HG03139 (cell line): ENCODE data around the gene MED29.
A peak's percentile ranks its signal among the peaks of the same experiment; 100 is the strongest.

ENCODE experiments used
- ATAC-seq: cut with Tn5 transposase; IDR thresholded peaks from one replicate; pipeline ENCODE4 v1.9.1; 2021; ENCODE audit not compliant: unreplicated experiment

MED29 gene

DNA sequence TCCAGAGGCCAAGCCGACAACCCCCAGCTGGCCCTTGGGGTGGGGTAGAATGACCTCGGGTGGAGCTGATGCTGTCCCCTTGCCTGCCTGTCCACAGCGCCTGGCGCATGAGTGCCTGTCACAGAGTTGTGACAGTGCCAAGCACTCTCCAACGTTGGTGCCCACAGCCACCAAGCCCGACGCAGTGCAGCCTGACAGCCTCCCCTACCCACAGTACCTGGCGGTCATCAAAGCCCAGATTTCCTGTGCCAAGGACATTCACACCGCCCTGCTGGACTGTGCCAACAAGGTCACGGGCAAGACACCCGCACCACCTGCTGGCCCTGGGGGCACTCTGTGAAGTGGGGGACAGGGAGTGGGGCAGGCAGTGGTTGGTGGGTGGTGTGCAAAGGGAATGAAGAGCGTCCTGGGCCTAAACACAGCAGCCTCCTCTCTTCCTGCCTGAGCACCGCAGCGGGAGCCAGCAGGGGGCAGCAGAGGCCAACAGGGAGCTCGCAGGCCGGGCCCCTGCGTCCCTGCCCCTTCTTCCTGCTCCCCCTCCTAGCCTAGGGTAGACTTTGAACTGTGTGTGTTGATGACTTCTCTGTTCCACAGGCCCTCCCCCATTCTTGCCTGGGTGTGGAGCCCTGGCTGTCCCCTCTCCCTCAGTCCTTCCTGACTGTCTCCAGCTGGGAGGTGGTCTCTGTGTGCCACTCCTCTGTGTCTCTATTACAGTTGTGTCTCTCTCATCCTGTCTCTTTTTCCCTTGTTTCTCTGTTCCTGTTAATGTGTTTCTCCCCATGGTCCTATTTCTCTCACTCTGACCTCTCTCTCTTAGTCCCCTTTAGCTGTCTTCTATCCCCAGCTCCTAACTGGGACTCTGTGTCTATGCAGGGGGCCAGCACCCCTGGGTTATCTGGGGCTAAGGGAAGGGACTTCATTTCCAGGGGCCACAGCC lies 6.5 kb downstream of the MED29 start:
- peak; percentile 34 for ATAC-seq

DNA sequence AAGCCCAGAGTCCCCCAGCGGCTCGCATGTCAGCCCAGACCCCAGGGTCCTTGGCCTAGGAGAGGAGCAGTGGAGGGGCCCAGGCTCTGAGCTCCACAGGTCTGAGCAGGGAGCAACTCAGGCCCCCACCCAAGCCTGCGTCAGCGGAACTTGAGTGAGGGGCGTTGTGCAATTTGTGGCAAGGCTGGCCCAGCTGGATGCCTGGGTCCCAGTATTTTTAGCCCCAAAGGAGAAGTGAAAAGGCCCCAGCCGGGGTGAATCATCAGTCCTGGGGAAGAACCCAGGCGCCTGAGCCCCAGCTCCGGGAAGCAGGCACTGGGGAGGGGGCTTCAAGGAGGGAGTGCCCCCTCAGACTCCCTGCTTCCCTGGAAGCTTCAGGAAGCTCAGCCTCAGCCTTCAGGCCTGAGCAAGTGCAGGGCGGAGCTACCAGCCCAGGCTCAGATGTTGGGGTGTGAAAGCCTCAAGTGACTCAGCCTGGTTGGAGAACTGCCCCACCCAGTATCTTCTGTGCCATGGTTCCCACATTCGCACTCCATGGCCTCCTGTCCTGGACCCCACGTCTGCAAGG lies 7.2 kb downstream of the MED29 start:
- ATAC-seq: no peak

DNA sequence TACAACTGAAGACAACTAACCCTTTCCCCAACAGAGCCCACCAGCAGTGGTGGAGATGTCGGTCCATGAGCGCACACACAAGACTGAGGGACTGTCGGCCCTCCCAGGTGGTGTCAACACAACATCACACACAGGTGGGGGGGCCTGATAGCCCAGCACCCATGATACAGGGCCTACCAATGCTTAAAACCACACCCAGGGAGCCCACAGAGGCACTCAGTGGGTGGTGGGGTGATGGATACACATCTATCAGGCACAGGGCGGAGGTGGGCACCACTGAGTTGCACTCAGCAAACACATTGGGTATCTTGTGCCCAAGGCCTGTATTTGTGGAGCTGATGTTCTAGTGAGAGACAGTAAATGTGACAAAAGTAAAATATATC lies 8.5 kb downstream of the MED29 start:
- no peak for ATAC-seq

DNA sequence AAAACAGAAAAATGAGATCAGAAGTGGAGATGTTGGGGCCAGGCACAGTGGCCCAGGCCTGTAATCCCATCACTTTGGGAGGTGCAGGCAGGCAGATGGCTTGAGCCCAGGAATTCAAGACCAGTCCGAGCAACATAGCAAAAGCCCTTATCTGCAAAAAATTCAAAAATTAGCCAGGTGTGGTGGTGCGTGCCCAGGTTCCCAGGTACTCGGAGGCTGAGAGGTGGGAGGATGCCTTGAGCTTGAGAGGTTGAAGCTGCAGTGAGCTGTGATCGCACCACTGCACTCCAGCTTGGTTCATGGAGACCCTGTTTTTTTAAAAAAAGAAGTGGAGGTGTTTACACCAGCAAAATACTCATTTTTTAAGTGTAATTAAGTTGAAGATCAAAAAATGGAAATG lies 8.9 kb downstream of the MED29 start:
- ATAC-seq: no peak

DNA sequence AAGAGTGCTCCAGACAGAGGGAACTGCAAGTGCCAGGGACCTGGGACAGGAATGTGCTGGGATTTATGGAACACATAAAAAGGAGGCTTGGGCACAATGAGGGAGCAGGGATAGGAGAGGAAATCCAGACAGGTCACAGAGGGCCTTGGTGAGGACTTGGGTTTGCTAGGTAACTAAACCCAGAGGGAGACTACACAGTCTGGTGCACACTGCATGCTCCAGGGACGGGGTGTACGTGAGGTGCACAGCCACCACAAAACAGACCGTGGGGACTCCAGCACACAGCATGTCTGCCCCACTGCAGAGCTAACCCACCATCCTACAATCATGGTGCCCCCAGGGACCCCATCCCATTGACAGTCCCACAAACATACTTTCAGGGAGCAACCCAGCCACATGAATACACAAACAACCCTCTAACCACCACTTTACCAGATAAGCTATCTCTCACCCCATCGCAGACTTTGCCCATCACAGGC lies 9.9 kb downstream of the MED29 start:
- ATAC-seq: no peak

DNA sequence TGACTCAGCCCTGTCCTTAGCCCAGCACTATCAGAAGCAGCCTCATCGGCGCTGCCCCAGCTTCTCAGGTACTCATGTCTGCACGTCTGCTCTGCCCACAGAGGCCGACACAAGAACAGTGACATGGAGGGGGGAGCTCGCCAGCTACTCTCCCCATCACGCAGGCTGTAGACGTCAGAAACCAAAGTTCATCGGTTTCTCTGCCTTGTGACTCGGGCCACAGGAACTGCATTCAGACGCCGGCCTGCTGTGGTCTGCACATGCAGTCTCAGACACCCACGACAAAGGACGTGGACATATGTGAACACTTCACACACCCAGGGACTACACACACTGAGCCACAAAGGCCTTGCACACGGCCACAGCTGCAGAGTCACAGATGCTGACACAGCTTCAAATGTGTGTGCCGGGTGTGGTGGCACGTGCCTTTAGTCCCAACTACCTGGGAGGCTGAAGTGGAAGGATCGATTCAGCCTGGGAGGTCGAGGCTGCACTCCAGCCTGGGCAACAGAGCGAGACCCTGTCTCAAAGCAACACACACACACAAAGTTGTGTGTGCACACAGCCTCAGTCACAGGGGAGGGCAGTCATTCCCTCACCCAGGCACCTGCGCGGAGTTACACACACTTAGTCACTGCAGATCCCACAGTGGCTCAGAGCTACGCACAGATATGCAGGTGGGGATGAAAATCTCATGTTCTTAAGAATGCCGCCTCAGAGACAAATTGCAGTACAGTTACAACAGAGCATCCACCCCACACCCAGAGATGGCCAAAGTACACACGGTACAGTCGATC lies 10.6 kb downstream of the MED29 start:
- no peak for ATAC-seq

- ATAC-seq: no peak
Observed at GRCh38 chr19:39402346-39403300, 11.4 kb downstream of the MED29 start.

- no peak for ATAC-seq
Observed at GRCh38 chr19:39403331-39404312, 12.4 kb downstream of the MED29 start.

DNA sequence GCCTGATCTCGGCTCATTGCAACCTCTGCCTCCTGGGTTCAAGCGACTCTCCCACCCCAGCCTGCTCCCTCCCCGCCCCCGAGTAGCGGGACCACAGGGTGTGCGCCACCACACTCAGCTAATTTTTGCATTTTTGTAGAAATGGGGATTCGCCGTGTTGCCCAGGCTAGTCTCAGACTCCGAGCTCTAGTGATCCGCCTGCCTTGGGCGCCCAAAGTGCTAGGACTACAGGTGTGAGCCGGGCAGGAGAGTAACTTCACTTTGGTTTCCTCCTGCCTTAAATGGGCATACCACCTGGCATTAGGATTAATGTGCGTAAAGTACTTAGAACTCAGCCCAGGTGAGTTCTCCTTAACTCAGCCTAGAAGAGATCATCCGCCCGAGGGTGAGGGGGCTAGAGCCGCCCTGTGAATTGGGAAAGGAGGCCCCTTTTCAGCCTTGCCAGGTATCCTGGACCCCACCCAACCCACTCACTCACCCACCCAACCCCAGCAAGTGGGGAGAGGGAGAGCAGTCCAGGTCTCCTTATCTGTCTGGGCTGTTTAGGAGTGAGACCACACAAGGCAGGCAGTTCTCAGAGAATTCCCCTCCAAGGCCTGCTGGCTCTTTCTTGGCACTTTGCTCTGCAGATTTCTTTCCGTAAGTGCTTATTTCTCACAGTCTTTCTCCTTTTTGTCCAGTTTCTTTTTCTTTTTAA lies 14.2 kb downstream of the MED29 start:
- no peak for ATAC-seq

GRCh38 chr19:39405958-39406655 lies 14.9 kb downstream of the MED29 start:
- no peak for ATAC-seq

DNA sequence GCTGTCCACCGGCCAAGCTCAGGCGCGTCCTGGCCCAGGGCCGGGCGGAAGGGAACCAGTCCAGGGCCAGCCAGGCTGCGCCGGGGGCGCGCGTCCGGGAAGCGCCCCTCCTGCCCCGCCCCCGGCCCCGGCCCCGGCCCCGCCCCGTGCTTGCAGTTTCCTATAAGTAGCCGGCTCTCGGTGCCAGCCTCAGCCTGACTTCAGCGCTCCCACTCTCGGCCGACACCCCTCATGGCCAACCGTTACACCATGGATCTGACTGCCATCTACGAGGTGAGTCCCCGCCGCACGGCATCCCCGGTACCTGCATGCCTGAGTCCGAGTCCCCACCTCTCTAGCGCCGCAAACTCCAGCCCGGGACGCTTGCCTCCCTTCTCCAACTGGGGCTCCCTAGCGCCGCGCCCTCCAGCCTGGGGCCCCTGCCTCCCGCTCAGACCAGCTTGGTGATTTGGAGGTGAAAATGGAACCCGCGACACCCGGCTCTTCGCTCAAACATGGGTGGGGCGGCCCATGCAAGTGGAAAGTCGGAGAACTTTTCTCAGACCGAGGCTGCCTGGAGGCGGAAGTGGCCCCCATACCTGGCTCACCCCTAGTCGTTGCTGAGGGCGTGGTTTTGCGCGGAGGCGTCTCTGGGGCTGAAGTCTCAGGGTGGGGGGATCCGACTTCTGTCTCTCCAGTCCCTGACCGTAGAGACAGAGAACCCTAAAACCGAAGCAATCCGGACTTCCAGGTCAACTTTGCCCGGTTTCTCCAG lies 15.7 kb downstream of the MED29 start, which contains the start of gene ZFP36:
TSS of gene ZFP36 (plus strand) at position 192 of the 754 bp plus-strand sequence. CDS start at position 250, 58 bp downstream.
- no peak for ATAC-seq

DNA sequence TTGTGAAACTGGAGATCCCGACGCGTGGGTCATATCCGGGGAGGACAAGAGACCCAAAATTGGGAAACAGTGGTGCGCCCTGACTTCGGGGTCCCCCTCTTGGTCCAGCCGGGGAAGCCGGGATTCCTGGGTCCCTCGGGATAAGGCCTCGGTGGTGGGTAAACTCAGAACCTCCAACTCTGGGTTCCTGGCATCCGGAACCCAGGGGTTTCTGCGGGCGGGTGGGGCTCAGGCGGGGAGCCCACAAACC lies 16.2 kb downstream of the MED29 start:
- no peak for ATAC-seq

DNA sequence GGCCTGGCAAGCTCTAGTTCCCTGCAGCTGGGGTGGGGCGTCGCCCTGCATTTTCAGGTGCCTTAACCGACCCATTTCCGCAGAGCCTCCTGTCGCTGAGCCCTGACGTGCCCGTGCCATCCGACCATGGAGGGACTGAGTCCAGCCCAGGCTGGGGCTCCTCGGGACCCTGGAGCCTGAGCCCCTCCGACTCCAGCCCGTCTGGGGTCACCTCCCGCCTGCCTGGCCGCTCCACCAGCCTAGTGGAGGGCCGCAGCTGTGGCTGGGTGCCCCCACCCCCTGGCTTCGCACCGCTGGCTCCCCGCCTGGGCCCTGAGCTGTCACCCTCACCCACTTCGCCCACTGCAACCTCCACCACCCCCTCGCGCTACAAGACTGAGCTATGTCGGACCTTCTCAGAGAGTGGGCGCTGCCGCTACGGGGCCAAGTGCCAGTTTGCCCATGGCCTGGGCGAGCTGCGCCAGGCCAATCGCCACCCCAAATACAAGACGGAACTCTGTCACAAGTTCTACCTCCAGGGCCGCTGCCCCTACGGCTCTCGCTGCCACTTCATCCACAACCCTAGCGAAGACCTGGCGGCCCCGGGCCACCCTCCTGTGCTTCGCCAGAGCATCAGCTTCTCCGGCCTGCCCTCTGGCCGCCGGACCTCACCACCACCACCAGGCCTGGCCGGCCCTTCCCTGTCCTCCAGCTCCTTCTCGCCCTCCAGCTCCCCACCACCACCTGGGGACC lies 16.6 kb downstream of the MED29 start:
- ATAC-seq: no peak

DNA sequence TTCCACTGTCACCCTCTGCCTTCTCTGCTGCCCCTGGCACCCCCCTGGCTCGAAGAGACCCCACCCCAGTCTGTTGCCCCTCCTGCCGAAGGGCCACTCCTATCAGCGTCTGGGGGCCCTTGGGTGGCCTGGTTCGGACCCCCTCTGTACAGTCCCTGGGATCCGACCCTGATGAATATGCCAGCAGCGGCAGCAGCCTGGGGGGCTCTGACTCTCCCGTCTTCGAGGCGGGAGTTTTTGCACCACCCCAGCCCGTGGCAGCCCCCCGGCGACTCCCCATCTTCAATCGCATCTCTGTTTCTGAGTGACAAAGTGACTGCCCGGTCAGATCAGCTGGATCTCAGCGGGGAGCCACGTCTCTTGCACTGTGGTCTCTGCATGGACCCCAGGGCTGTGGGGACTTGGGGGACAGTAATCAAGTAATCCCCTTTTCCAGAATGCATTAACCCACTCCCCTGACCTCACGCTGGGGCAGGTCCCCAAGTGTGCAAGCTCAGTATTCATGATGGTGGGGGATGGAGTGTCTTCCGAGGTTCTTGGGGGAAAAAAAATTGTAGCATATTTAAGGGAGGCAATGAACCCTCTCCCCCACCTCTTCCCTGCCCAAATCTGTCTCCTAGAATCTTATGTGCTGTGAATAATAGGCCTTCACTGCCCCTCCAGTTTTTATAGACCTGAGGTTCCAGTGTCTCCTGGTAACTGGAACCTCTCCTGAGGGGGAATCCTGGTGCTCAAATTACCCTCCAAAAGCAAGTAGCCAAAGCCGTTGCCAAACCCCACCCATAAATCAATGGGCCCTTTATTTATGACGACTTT lies 17.4 kb downstream of the MED29 start:
- ATAC-seq: no peak

- ATAC-seq: no peak
Observed at GRCh38 chr19:39409208-39410016, 18.2 kb downstream of the MED29 start.
